ENCODE data around the gene HOXA11. TPM values are rescaled to one million over a fixed set of nuclear protein-coding genes. Genes with fewer than 3 reads are reported as not detected.

HOXA11 gene
- polyA plus RNA-seq, 1 of the 3 experiments (the other 2 are of a cell fraction), result not detected

DNA sequence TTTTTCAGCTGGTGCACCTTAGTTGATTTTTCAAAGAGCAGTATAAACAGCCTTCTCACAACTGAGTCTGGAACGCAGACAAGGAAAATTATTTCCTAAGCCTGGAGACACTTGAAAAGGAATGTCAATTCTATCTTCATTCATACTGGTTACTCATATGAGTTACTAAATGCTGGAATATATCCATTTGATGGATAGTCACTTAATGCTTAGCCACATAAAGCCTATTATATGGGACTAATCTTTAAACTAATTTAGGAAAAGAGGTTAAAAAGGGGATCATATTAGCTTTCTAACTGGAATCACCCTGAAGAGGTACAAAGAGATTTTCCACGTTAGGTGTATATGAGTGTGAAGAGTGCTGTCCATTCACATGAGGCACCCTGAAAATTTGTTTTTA, 52.8 kb downstream of the HOXA11 start:
- no peaks in the 10 kb centered on the region for H3K36me3 ChIP-seq (replicated peaks in 1 of 2; ENCODE audit: control insufficient read depth in 1 of 2, insufficient read depth in 2 of 2, low read length in 1 of 2)
- H3K4me3 ChIP-seq (ENCODE audit: low read depth in 2 of 2, low read length in 1 of 2), result no peak overlapping the region
- CTCF ChIA-PET, result interaction anchor here (0.9 to 5.8 kb wide), 8 partner anchors 10 to 278 kb away, joined by 3 to 36 read pairs (median 4); partner anchors contain the start of gene HOXA5
- peaks cover 90% of the 10 kb centered on the region for H3K27me3 ChIP-seq (ENCODE audit: insufficient read depth)
- H4K20me1 ChIP-seq (ENCODE audit: insufficient read depth), result no peaks in the 10 kb centered on the region
- POLR2A ChIA-PET, result no interaction called here
- no peak for DNase-seq
- H3K9me2 ChIP-seq, result no peaks in the 10 kb centered on the region
- H3K4me1 ChIP-seq (ENCODE audit: control insufficient read depth in 1 of 2, insufficient read depth in 2 of 2, low read depth in 1 of 2, low read length in 1 of 2), result peaks cover 0 to 4% of the 10 kb centered on the region in 2 experiments; a peak in 1 of 4 replicates
- no peaks in the 10 kb centered on the region for H3K79me2 ChIP-seq (ENCODE audit: insufficient read depth)
- H3K27ac ChIP-seq (ENCODE audit: low read depth in 2 of 2, low read length in 1 of 2), result no peak overlapping the region
- no peak overlapping the region for H3K9ac ChIP-seq
- no peaks in the 10 kb centered on the region for H3K9me3 ChIP-seq
- H3F3A ChIP-seq (replicated peaks; ENCODE audit: insufficient read depth), result no peaks in the 10 kb centered on the region
- H2AFZ ChIP-seq (ENCODE audit: low read depth), result no peak overlapping the region
- TF ChIP-seq ELF1 (IDR thresholded peaks at IDR 0.05) (no peak), REST (IDR thresholded peaks at IDR 0.05; ENCODE audit: low read depth, low read length) (no peak), SMC3 (IDR thresholded peaks at IDR 0.05; ENCODE audit: low read depth, low read length) (no peak), JUND (IDR thresholded peaks at IDR 0.05) (no peak), FOXJ3 (CRISPR knock-in tag; IDR thresholded peaks at IDR 0.05) (no peak), NFIC (IDR thresholded peaks at IDR 0.05; ENCODE audit: borderline replicate concordance) (no peak)
- TF ChIP-seq, protein P1, sequence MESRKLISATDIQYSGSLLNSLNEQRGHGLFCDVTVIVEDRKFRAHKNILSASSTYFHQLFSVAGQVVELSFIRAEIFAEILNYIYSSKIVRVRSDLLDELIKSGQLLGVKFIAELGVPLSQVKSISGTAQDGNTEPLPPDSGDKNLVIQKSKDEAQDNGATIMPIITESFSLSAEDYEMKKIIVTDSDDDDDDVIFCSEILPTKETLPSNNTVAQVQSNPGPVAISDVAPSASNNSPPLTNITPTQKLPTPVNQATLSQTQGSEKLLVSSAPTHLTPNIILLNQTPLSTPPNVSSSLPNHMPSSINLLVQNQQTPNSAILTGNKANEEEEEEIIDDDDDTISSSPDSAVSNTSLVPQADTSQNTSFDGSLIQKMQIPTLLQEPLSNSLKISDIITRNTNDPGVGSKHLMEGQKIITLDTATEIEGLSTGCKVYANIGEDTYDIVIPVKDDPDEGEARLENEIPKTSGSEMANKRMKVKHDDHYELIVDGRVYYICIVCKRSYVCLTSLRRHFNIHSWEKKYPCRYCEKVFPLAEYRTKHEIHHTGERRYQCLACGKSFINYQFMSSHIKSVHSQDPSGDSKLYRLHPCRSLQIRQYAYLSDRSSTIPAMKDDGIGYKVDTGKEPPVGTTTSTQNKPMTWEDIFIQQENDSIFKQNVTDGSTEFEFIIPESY (IDR thresholded peaks at IDR 0.05; ENCODE audit: borderline replicate concordance, low read depth), result no peak
- H3K4me2 ChIP-seq, result no peak overlapping the region
- 6% methylated on average over 2 of the region's 2 CpGs for WGBS (ENCODE audit: low lambda C conversion rate)

DNA sequence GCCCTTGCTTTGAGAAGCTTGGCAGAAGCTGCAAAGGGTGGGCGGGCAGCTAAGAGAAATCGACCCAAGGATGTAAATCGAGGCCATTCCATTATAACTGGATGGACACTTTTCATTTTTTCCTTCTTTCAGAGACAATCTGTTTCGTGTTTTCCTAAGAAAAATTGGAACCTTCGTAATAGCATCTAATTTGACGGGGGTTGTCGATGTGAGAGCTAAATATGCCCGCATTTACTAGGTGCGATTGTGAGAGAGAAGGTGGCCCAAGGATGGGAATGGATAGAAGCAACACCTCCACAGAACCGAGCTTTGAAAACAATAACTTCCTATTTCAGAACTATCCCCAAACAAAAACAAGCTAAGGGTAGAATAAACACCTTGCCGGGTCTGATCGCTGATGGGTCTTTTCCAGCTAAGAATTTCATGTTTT, 53.6 kb downstream of the HOXA11 start:
- WGBS (ENCODE audit: low lambda C conversion rate), result 16% methylated on average over 12 of the region's 12 CpGs
- H3K27me3 ChIP-seq (ENCODE audit: insufficient read depth), result peaks cover 88% of the 10 kb centered on the region
- POLR2A ChIA-PET, result interaction anchor here (0.6 kb wide), 1 partner anchor 13 kb away, joined by 3 read pairs; no protein-coding TSS in a partner anchor
- H3K4me3 ChIP-seq (ENCODE audit: low read depth in 2 of 2, low read length in 1 of 2), result peak overlapping the region in 1 of 2 experiments; percentile 37; a peak in 1 of 4 replicates
- no peaks in the 10 kb centered on the region for H3K79me2 ChIP-seq (ENCODE audit: insufficient read depth)
- H2AFZ ChIP-seq (ENCODE audit: low read depth), result no peak overlapping the region
- TF ChIP-seq ELF1 (IDR thresholded peaks at IDR 0.05), result no peak
- no peak for TF ChIP-seq EP300 (IDR thresholded peaks at IDR 0.05; ENCODE audit: borderline replicate concordance in 1 of 2, low read depth in 1 of 2, low read length in 1 of 2)
- no peak for TF ChIP-seq TAF1 (IDR thresholded peaks at IDR 0.05; ENCODE audit: borderline replicate concordance, low read depth, low read length)
- no peaks in the 10 kb centered on the region for H3K9me3 ChIP-seq
- no peaks in the 10 kb centered on the region for H3K36me3 ChIP-seq (replicated peaks in 1 of 2; ENCODE audit: control insufficient read depth in 1 of 2, insufficient read depth in 2 of 2, low read length in 1 of 2)
- H3K4me2 ChIP-seq, result no peak overlapping the region
- CTCF ChIA-PET, result interaction anchor here (0.7 to 5.8 kb wide), 13 partner anchors 9 to 277 kb away, joined by 3 to 36 read pairs (median 4); partner anchors contain the start of gene HOXA5
- no peak overlapping the region for H3K27ac ChIP-seq (ENCODE audit: low read depth in 2 of 2, low read length in 1 of 2)
- no peaks in the 10 kb centered on the region for H4K20me1 ChIP-seq (ENCODE audit: insufficient read depth)
- no peak overlapping the region for H3K9ac ChIP-seq
- H3K4me1 ChIP-seq (ENCODE audit: control insufficient read depth in 1 of 2, insufficient read depth in 2 of 2, low read depth in 1 of 2, low read length in 1 of 2), result peaks cover 0 to 4% of the 10 kb centered on the region in 2 experiments; a peak in 1 of 4 replicates
- DNase-seq, result no peak
- H3F3A ChIP-seq (replicated peaks; ENCODE audit: insufficient read depth), result no peaks in the 10 kb centered on the region
- no peaks in the 10 kb centered on the region for H3K9me2 ChIP-seq

Small RNA genes lying within 50 kb of the gene (small RNA-seq; reads per million reads assigned to genes)
- gene AC004080.5 (0 reads per million in 7 experiments), gene RF02140 (0 reads per million in 7 experiments), gene RF02141 (0 reads per million in 7 experiments)

Other genes with a start within 250 kb of the HOXA11 start
- gene HOXA1, start 89.2 kb downstream of the HOXA11 start, polyA plus RNA-seq (2012; rRNA removed), result not detected in 2 replicates
- gene HOXA2, start 82.5 kb downstream of the HOXA11 start, polyA plus RNA-seq (2012; rRNA removed), result not detected in 2 replicates
- gene HOXA4, start 54.5 kb downstream of the HOXA11 start, polyA plus RNA-seq (2012; rRNA removed), result not detected in 2 replicates
- not detected in 2 replicates for gene HOXA5, start 41.6 kb downstream of the HOXA11 start, polyA plus RNA-seq (2012; rRNA removed)
- not detected in 2 replicates for gene HOXA6, start 37.5 kb downstream of the HOXA11 start, polyA plus RNA-seq (2012; rRNA removed)
- 0.15 TPM in 1 of 2 replicates, not detected in the other for gene HOXA3, start 32.6 kb downstream of the HOXA11 start, polyA plus RNA-seq (2012; rRNA removed)
- gene HOXA7, start 28.6 kb downstream of the HOXA11 start, polyA plus RNA-seq (2012; rRNA removed), result not detected in 2 replicates
- gene HOXA9, start 19.7 kb downstream of the HOXA11 start, polyA plus RNA-seq (2012; rRNA removed), result not detected in 2 replicates
- gene HOXA10, start 10.9 kb downstream of the HOXA11 start, polyA plus RNA-seq (2012; rRNA removed), result not detected in 2 replicates
- gene HOXA13, start 14.9 kb upstream of the HOXA11 start, polyA plus RNA-seq (2012; rRNA removed), result not detected in 2 replicates
- not detected in 2 replicates for gene EVX1, start 57.6 kb upstream of the HOXA11 start, polyA plus RNA-seq (2012; rRNA removed)